Neural progenitor cell (in vitro differentiated cells): ENCODE measurements around the gene GPBP1.

ENCODE experiments used
- CTCF ChIP-seq: fragments of 200-600 bp; sonication (generic); IDR thresholded peaks from 2 replicates; pipeline ENCODE4 v1.5.1; 2017; ENCODE audit warnings: antibody characterized with exemption, mild to moderate bottlenecking
- EZH2 ChIP-seq: fragments of 200-600 bp; sonication (generic); IDR thresholded peaks from 2 replicates; pipeline ENCODE4 v1.6.1; 2017; ENCODE audit warnings: antibody characterized with exemption, mild to moderate bottlenecking, moderate library complexity
- EZH2phosphoT487 ChIP-seq: fragments of 200-600 bp; sonication (generic); IDR thresholded peaks from 2 replicates; pipeline ENCODE4 v1.6.1; 2017; ENCODE audit warnings: antibody characterized with exemption

- no peak for TF ChIP-seq CTCF
- no peak for TF ChIP-seq EZH2
- TF ChIP-seq EZH2phosphoT487: no peak
These were observed 84.2 kb downstream of the GPBP1 start for GRCh38 chr5:57258052-57258451.
